GM12891 (cell line): Measurements from ENCODE around the gene GPSM3.

Experiments used
- PAX5 ChIP-seq: IDR thresholded peaks from 2 replicates; pipeline ENCODE4 v1.6.1; 2011; ENCODE audit warnings: low read length, moderate library complexity, mild to moderate bottlenecking; ENCODE audit not compliant: insufficient read depth, severe bottlenecking
- POLR2A ChIP-seq: IDR thresholded peaks from 2 replicates; pipeline ENCODE4 v1.6.1; 2011; ENCODE audit warnings: low read depth, low read length, control low read depth
- POLR2AphosphoS5 ChIP-seq: IDR thresholded peaks from 2 replicates; pipeline ENCODE4 v1.6.1; 2011; ENCODE audit warnings: low read depth, low read length, control low read depth
- POU2F2 ChIP-seq: IDR thresholded peaks from 2 replicates; pipeline ENCODE4 v1.6.1; 2011; ENCODE audit warnings: low read depth, mild to moderate bottlenecking, control low read depth, low read length, moderate library complexity
- SPI1 ChIP-seq: IDR thresholded peaks from 2 replicates; pipeline ENCODE4 v1.6.1; 2011; ENCODE audit warnings: low read depth, low read length, control low read depth
- TAF1 ChIP-seq: IDR thresholded peaks from 2 replicates; pipeline ENCODE4 v1.6.1; 2011; ENCODE audit warnings: low read depth, low read length, control low read depth

DNA sequence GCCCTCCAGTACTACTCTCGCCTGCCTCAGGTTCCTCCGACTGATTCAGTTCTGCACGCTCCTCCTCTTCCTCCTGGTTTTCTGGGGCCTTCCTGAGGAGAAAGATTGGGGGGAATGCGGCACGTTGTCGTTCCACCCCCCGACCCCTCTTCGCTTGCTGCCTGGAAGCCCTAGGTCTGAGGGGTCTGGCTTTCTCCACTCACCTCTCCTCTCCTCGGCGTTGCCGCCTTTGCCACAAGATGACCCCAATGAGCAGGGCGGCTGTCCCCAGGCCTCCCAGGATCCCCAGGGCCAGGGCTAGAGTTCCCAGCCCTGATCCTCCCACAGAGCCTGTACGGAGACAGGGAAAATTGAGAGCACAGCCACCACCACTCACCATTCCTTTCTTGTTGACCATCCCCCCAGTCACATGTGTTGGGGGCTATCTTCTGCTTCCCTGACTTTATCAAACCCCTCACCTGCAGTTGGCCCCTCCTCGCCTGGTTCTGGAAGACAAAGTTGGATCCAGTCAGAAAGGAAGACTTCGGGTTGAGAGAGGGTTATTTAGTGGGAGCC, 11.2 kb downstream of the GPSM3 start:
- no peak for TF ChIP-seq TAF1
- TF ChIP-seq POLR2A = no peak
- no peak for TF ChIP-seq POLR2AphosphoS5
- no peak for TF ChIP-seq PAX5
- TF ChIP-seq SPI1 = no peak
- no peak for TF ChIP-seq POU2F2
